HepG2 (cell line): ENCODE data around the gene ZCCHC10. TPM values are rescaled to one million over a fixed set of nuclear protein-coding genes. Genes with fewer than 3 reads are reported as not detected.

Source experiments
- ATAC-seq: fragments of 200-7000 bp; cut with Tn5 transposase; 3 replicates; pipeline ENCODE4 v1.9.1; 2020; ENCODE audit warnings: mild to moderate bottlenecking, moderate library complexity
- BruUV-seq: library from RNA; stranded (reverse); fragments of 400-500 nt; replicated peaks from 2 replicates; lab custom pipeline; 2021; lab: Mats Ljungman, UMichigan
- CTCF ChIA-PET: fragments of 300-600 bp; formaldehyde crosslinking; extraction: SDS; loops from one replicate; lab custom pipeline; 2021; ENCODE audit warnings: low total read pairs, inconsistent platforms, low intra/inter-chr PET ratio; lab: Yijun Ruan, JAX
- POLR2A ChIA-PET: fragments of 350-600 bp; sonication (Branson Sonifier 250); formaldehyde crosslinking; loops from one replicate; lab custom pipeline; 2020; ENCODE audit warnings: antibody characterized with exemption, inconsistent platforms; lab: Yijun Ruan, JAX
- DNase-seq: peaks from one replicate; pipeline ENCODE4 v3.0.0-alpha.2; 2015; ENCODE audit warnings: low spot score
- FAIRE-seq: peaks from 3 replicates; lab custom pipeline; 2011; peaks lifted over from hg19 to GRCh38; lab: Jason Lieb, UNC
- H2AFZ ChIP-seq: one replicate; pipeline ENCODE4 v1.6.1; 2011; ENCODE audit warnings: low read length, inconsistent platforms
- H3K27ac ChIP-seq: fragments of 300-600 bp; 3 replicates; pipeline ENCODE4 v1.8.0; 2011; ENCODE audit warnings: mixed run types, mild to moderate bottlenecking, mixed read lengths, low read length, inconsistent platforms; ENCODE audit not compliant: insufficient read depth; ENCODE audit errors: extremely low read length
- H3K27me3 ChIP-seq, 2 experiments: fragments of 200-600 bp in 1 of 2; 2 replicates in 1 of 2; 3 replicates in 1 of 2; pipeline versions ENCODE4 v1.6.0 to v1.8.0; 2011; ENCODE audit warnings: low read length in 2 of 2, mild to moderate bottlenecking in 2 of 2, moderate library complexity in 2 of 2, inconsistent platforms in 1 of 2; ENCODE audit not compliant: insufficient read depth in 2 of 2, control insufficient read depth in 1 of 2
- H3K36me3 ChIP-seq, 2 experiments: fragments of 200-600 bp in 1 of 2; replicated peaks in 1 of 2; 2 replicates in 1 of 2; 3 replicates in 1 of 2; pipeline versions ENCODE4 v1.5.1 to v1.8.0; 2011; ENCODE audit warnings: low read length in 2 of 2, inconsistent platforms in 1 of 2; ENCODE audit not compliant: insufficient read depth in 2 of 2, control insufficient read depth in 1 of 2
- H3K4me1 ChIP-seq: 2 replicates; pipeline ENCODE4 v1.5.1; 2012; ENCODE audit warnings: low read length, inconsistent platforms; ENCODE audit not compliant: insufficient read depth
- H3K4me2 ChIP-seq: 2 replicates; pipeline ENCODE4 v1.6.0; 2011; ENCODE audit warnings: low read depth, low read length, inconsistent platforms
- H3K4me3 ChIP-seq, 3 experiments: fragments of 200-600 bp in 1 of 3; sonication (generic), shearing (Covaris generic) in 1 of 3; replicated peaks in 1 of 3; 2 replicates each; pipeline ENCODE4 v1.5.1; 2011 to 2016; ENCODE audit warnings: low read length in 3 of 3, inconsistent platforms in 2 of 3, low read depth in 2 of 3, mild to moderate bottlenecking in 2 of 3, control low read depth in 1 of 3, mixed read lengths in 1 of 3; ENCODE audit not compliant: insufficient read depth in 1 of 3
- H3K79me2 ChIP-seq: one replicate; pipeline ENCODE4 v1.6.1; 2011; ENCODE audit warnings: low read length, inconsistent platforms; ENCODE audit not compliant: insufficient read depth
- H3K9ac ChIP-seq: 2 replicates; pipeline ENCODE4 v1.6.0; 2011; ENCODE audit warnings: mild to moderate bottlenecking, low read depth, low read length, inconsistent platforms; ENCODE audit not compliant: insufficient read depth
- H3K9me3 ChIP-seq: 2 replicates; pipeline ENCODE4 v1.5.1; 2012; ENCODE audit warnings: mild to moderate bottlenecking, low read length
- H4K20me1 ChIP-seq: 2 replicates; pipeline ENCODE4 v1.6.0; 2011; ENCODE audit warnings: inconsistent platforms, mild to moderate bottlenecking, low read length, moderate library complexity; ENCODE audit not compliant: insufficient read depth
- GZF1 ChIP-seq: sonication (generic); formaldehyde crosslinking; IDR thresholded peaks from 2 replicates; pipeline ENCODE4 v1.5.1; 2020; ENCODE audit warnings: mild to moderate bottlenecking, missing genetic modification reagents
- KLF13 ChIP-seq: sonication (generic); formaldehyde crosslinking; IDR thresholded peaks from 2 replicates; pipeline ENCODE4 v1.4.0; 2020; ENCODE audit warnings: mild to moderate bottlenecking, missing genetic modification reagents
- RXRA ChIP-seq: sonication (generic); formaldehyde crosslinking; IDR thresholded peaks from 2 replicates; pipeline ENCODE4 v1.5.1; 2020; ENCODE audit warnings: missing genetic modification reagents
- ZMYM4 ChIP-seq: sonication (generic); formaldehyde crosslinking; IDR thresholded peaks from 2 replicates; pipeline ENCODE4 v1.8.1; 2023; ENCODE audit warnings: mild to moderate bottlenecking, missing genetic modification reagents
- ZNF260 ChIP-seq: sonication (generic); formaldehyde crosslinking; IDR thresholded peaks from 2 replicates; pipeline ENCODE4 v1.4.0; 2020; ENCODE audit warnings: missing genetic modification reagents, low read depth, mild to moderate bottlenecking, borderline replicate concordance
- WGBS: methylation state at CpG from one replicate; pipeline ENCODE4 v1.1.6; 2017; ENCODE audit warnings: low lambda C conversion rate; 5-methylcytosine and 5-hydroxymethylcytosine counted together
- in situ Hi-C: cut with HindIII; loops from 2 replicates; pipeline ENCODE4 v1.10.0; 2017; ENCODE audit warnings: low pct_unique_long_range_greater_than_20kb; ENCODE audit not compliant: extremely low pct_ligation_motif_present
- intact Hi-C: fragments of 100-400 bp; cut with micrococcal nuclease; formaldehyde crosslinking; loops from one replicate; pipeline ENCODE4 v1.10.0; 2022; ENCODE audit not compliant: unreplicated experiment
- polyA plus RNA-seq, 8 experiments: library from polyadenylated mRNA; depleted of rRNA in 3 of 8; stranded (reverse) in 7 of 8; unstranded in 1 of 8; fragments of >200 nt; fragmentation: Illumina TruSeq in 4 of 8; extraction: Trizol in 4 of 8; gene quantifications; 2 replicates each; pipeline versions ENCODE4 v1.2.1 to v1.2.3, GENCODE V29; 2011 to 2016; ENCODE audit warnings: low read depth in 4 of 8, missing spikeins in 1 of 8, mixed read lengths in 1 of 8; ENCODE audit not compliant: insufficient read depth in 1 of 8
- total RNA-seq, 5 experiments: library from RNA; depleted of rRNA; stranded (reverse); fragments of >200 nt; fragmentation: Illumina TruSeq; extraction: Trizol; gene quantifications; 2 replicates each; pipeline ENCODE4 v1.2.3, GENCODE V29; 2016; ENCODE audit warnings: low read depth in 1 of 5
- TF ChIP-seq, protein P1 (sequence below): sonication (generic); formaldehyde crosslinking; IDR thresholded peaks from 2 replicates; pipeline ENCODE4 v1.4.0; 2020; ENCODE audit warnings: missing genetic modification reagents, borderline replicate concordance
- TF ChIP-seq, protein P2 (sequence below): IDR thresholded peaks from 2 replicates; pipeline ENCODE4 v1.6.1; 2016; ENCODE audit warnings: low read depth, missing genetic modification reagents, missing compliant biosample characterization
- TF ChIP-seq, protein P3 (sequence below): sonication (generic); formaldehyde crosslinking; IDR thresholded peaks from 2 replicates; pipeline ENCODE4 v1.9.0; 2021; ENCODE audit warnings: missing genetic modification reagents, borderline replicate concordance
- TF ChIP-seq, protein P4 (sequence below): IDR thresholded peaks from 2 replicates; pipeline ENCODE4 v1.4.0; 2020; ENCODE audit warnings: mild to moderate bottlenecking, missing genetic modification reagents

Gene ZCCHC10
- total and polyA plus RNA-seq, 2 of the 13 experiments (the other 11 are each of a cell fraction or from before 2014, with no cell fraction given), result 40.7 to 48.2 TPM

DNA sequence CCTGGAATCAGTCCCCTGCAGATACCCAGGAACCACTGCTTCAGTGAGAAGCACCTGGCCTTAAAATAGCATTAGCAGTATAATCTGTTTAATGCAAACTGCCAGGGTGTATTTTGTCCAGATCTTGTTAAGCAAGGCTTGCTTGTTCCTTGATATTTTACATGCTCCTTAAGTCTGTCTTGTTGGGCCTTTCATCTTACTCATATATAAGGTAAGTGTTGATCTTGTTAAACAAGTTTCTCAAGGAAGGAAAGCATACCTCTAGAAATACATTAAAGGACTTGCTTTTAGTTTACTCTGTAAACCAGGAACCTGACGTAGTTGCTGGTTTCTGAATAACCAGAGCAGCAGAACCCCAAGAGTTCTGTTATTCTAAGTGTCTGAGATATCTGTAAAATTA lies 39.1 kb upstream of the ZCCHC10 start (continued):
- TF ChIP-seq, protein P1, sequence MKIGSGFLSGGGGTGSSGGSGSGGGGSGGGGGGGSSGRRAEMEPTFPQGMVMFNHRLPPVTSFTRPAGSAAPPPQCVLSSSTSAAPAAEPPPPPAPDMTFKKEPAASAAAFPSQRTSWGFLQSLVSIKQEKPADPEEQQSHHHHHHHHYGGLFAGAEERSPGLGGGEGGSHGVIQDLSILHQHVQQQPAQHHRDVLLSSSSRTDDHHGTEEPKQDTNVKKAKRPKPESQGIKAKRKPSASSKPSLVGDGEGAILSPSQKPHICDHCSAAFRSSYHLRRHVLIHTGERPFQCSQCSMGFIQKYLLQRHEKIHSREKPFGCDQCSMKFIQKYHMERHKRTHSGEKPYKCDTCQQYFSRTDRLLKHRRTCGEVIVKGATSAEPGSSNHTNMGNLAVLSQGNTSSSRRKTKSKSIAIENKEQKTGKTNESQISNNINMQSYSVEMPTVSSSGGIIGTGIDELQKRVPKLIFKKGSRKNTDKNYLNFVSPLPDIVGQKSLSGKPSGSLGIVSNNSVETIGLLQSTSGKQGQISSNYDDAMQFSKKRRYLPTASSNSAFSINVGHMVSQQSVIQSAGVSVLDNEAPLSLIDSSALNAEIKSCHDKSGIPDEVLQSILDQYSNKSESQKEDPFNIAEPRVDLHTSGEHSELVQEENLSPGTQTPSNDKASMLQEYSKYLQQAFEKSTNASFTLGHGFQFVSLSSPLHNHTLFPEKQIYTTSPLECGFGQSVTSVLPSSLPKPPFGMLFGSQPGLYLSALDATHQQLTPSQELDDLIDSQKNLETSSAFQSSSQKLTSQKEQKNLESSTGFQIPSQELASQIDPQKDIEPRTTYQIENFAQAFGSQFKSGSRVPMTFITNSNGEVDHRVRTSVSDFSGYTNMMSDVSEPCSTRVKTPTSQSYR (CRISPR knock-in tag), result no peak
- no peak for TF ChIP-seq GZF1 (CRISPR knock-in tag)
- no peak for TF ChIP-seq KLF13 (CRISPR knock-in tag)
- TF ChIP-seq ZNF260 (CRISPR knock-in tag), result no peak

DNA sequence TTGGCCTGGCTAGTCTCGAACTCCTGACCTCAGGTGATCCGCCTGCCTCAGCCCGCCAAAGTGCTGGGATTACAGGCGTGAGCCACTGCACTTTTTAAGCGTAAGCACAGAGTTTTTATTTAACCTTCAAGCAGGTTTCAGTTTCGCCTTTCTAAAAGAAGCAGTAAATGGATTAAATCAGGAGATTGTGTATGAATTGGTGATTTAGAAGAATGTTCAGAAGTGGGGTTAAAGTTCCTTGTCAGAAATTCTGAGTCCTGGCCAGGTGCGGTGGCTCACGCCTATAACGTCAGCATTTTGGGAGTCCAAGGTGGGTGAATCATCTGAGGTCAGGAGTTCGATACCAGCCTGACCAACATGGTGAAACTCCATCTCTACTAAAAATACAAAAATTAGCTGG lies 37.6 kb upstream of the ZCCHC10 start:
- Histone ChIP-seq H2AFZ (no peak overlapping the region), H3K36me3 (peaks cover 8 to 47% of the 10 kb centered on the region in 2 experiments), H3K4me2 (no peak overlapping the region), H3K79me2 (peaks cover 71% of the 10 kb centered on the region), H3K27me3 (no peaks in the 10 kb centered on the region), H3K9ac (no peak overlapping the region), H3K4me1 (peaks cover 13% of the 10 kb centered on the region), H3K4me3 (no peak overlapping the region), H3K27ac (no peak overlapping the region), H3K9me3 (no peaks in the 10 kb centered on the region), H4K20me1 (peaks cover 22% of the 10 kb centered on the region; the same call in 1 of the 2 replicates)
- DNase-seq (no peak), ATAC-seq (no peak), FAIRE-seq (no peak)
- BruUV-seq, result no TSS peak
- ChIA-PET POLR2A (interaction anchor here (1.3 kb wide), 1 partner anchor 101 kb away, joined by 3 read pairs; the partner anchor contains the start of gene AFF4), CTCF (no interaction called here)
- intact Hi-C loops, result no loop called here
- in situ Hi-C loops, result no loop called here
- 84% methylated on average over 10 of the region's 10 CpGs for WGBS
- TF ChIP-seq, protein P2, sequence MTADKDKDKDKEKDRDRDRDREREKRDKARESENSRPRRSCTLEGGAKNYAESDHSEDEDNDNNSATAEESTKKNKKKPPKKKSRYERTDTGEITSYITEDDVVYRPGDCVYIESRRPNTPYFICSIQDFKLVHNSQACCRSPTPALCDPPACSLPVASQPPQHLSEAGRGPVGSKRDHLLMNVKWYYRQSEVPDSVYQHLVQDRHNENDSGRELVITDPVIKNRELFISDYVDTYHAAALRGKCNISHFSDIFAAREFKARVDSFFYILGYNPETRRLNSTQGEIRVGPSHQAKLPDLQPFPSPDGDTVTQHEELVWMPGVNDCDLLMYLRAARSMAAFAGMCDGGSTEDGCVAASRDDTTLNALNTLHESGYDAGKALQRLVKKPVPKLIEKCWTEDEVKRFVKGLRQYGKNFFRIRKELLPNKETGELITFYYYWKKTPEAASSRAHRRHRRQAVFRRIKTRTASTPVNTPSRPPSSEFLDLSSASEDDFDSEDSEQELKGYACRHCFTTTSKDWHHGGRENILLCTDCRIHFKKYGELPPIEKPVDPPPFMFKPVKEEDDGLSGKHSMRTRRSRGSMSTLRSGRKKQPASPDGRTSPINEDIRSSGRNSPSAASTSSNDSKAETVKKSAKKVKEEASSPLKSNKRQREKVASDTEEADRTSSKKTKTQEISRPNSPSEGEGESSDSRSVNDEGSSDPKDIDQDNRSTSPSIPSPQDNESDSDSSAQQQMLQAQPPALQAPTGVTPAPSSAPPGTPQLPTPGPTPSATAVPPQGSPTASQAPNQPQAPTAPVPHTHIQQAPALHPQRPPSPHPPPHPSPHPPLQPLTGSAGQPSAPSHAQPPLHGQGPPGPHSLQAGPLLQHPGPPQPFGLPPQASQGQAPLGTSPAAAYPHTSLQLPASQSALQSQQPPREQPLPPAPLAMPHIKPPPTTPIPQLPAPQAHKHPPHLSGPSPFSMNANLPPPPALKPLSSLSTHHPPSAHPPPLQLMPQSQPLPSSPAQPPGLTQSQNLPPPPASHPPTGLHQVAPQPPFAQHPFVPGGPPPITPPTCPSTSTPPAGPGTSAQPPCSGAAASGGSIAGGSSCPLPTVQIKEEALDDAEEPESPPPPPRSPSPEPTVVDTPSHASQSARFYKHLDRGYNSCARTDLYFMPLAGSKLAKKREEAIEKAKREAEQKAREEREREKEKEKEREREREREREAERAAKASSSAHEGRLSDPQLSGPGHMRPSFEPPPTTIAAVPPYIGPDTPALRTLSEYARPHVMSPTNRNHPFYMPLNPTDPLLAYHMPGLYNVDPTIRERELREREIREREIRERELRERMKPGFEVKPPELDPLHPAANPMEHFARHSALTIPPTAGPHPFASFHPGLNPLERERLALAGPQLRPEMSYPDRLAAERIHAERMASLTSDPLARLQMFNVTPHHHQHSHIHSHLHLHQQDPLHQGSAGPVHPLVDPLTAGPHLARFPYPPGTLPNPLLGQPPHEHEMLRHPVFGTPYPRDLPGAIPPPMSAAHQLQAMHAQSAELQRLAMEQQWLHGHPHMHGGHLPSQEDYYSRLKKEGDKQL (CRISPR knock-in tag), result no peak
- TF ChIP-seq, protein P3, sequence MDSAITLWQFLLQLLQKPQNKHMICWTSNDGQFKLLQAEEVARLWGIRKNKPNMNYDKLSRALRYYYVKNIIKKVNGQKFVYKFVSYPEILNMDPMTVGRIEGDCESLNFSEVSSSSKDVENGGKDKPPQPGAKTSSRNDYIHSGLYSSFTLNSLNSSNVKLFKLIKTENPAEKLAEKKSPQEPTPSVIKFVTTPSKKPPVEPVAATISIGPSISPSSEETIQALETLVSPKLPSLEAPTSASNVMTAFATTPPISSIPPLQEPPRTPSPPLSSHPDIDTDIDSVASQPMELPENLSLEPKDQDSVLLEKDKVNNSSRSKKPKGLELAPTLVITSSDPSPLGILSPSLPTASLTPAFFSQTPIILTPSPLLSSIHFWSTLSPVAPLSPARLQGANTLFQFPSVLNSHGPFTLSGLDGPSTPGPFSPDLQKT (CRISPR knock-in tag), result no peak
- TF ChIP-seq, protein P4, sequence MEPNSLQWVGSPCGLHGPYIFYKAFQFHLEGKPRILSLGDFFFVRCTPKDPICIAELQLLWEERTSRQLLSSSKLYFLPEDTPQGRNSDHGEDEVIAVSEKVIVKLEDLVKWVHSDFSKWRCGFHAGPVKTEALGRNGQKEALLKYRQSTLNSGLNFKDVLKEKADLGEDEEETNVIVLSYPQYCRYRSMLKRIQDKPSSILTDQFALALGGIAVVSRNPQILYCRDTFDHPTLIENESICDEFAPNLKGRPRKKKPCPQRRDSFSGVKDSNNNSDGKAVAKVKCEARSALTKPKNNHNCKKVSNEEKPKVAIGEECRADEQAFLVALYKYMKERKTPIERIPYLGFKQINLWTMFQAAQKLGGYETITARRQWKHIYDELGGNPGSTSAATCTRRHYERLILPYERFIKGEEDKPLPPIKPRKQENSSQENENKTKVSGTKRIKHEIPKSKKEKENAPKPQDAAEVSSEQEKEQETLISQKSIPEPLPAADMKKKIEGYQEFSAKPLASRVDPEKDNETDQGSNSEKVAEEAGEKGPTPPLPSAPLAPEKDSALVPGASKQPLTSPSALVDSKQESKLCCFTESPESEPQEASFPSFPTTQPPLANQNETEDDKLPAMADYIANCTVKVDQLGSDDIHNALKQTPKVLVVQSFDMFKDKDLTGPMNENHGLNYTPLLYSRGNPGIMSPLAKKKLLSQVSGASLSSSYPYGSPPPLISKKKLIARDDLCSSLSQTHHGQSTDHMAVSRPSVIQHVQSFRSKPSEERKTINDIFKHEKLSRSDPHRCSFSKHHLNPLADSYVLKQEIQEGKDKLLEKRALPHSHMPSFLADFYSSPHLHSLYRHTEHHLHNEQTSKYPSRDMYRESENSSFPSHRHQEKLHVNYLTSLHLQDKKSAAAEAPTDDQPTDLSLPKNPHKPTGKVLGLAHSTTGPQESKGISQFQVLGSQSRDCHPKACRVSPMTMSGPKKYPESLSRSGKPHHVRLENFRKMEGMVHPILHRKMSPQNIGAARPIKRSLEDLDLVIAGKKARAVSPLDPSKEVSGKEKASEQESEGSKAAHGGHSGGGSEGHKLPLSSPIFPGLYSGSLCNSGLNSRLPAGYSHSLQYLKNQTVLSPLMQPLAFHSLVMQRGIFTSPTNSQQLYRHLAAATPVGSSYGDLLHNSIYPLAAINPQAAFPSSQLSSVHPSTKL (CRISPR knock-in tag), result no peak
- no peak for TF ChIP-seq ZMYM4
- TF ChIP-seq RXRA (CRISPR knock-in tag), result no peak
